HG03175 (cell line): ENCODE results near the gene TP53I13.

ENCODE experiments used
- ATAC-seq: cut with Tn5 transposase; IDR thresholded peaks from one replicate; pipeline ENCODE4 v1.9.1; 2021; ENCODE audit warnings: mild to moderate bottlenecking, moderate library complexity; ENCODE audit not compliant: unreplicated experiment

Gene TP53I13

GRCh38 chr17:29567304-29567553 is 1.3 kb upstream of the TP53I13 start:
- peak; percentile 2 for ATAC-seq

DNA sequence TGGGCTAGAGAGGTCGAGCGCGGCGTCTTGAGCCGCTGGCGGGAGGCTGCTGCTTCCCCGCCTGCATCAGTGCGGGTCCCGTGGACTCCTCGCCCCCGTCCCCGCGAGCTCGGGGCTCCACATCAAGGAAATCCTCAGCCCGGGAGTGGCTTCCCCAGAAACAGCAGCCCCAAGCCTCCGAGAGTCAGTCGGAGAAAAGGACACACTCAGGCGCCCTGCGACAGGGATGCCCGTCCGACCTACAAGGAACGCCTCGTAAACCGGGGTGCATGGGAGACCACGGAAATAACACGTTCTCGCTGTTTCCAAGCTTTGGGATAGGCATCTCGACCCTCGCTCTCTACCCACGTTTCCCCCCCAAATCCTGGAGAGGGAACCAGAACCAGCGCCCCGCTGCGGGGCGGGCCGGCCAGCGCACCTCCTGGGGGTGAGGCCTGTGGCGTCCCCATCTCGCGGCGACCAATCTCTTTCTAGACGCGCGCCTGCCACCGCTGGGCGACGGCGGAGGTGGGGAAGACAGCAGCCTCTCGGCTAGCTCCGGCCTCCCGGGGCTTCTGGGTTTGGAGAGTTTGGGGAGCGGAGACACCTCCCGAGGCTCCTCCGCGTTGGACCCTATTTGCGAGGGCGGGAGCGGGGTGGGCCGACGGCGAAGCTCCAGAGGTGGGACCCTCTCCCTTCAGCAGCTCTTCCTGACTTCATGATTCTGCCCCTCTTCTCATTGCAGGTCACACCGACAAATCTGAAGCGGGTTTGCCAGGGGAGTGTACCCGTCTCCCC is 759 bp upstream of the TP53I13 start:
- peak; percentile 36 for ATAC-seq

DNA sequence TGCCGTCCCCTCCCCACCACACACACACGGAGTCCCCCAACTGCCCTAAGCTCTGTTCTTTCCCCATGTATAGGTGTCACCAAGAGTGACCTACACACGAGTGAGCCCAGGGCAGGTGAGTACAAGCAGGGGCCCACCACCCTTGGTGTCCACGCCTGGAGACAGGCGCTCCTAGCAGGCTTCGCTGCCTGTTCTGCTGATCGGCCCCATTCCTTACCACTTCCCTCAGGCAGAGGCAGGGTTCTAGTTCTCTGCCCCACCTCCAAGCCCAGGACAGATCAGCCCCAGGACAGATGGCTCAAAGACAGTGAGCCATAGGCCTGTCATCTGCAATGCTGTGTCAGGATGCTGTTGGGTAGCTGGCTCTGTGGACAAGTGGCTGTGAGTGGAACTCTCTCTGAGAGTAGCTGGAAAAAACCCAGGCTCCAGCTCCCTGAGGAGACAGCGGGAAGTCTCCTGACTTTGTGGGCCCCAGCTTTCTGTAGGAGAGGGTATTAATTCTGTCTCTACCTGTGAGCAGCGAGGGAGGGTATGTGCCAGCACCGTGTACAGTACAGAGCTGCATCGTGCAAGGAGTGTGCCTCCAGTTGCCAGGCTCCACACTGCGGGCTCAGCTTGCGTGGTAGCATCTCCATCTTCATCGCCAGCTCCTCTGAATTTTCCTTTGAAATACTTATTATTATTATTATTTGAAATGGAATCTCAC is 897 bp downstream of the TP53I13 start:
- no peak for ATAC-seq

DNA sequence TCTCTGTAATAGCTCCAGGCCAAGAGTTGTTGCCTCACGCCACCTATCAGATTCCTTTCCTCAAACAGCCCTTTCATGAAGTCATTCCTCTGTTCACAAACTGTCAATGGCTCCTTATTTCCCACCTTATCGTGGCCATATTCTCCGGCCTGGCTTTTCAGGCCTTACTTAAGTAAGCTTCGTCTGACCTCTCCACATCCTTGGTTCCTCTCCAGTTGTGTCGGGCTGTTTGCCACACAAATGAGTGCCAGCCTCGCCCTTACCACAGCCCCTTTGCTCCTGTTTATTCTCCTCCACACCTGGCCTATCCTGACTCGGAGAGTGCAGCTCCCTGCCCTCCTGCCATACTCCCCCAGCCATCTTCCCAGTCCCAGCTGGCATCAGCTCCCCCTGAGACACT is 2.0 kb downstream of the TP53I13 start:
- ATAC-seq: no peak

- ATAC-seq: no peak
These were observed 3.0 kb downstream of the TP53I13 start for GRCh38 chr17:29571486-29571882.

GRCh38 chr17:29571883-29572681 is 3.6 kb downstream of the TP53I13 start:
- ATAC-seq: no peak

GRCh38 chr17:29572691-29573557 is 4.4 kb downstream of the TP53I13 start:
- ATAC-seq: no peak

GRCh38 chr17:29573558-29573869 is 5.0 kb downstream of the TP53I13 start:
- no peak for ATAC-seq

DNA sequence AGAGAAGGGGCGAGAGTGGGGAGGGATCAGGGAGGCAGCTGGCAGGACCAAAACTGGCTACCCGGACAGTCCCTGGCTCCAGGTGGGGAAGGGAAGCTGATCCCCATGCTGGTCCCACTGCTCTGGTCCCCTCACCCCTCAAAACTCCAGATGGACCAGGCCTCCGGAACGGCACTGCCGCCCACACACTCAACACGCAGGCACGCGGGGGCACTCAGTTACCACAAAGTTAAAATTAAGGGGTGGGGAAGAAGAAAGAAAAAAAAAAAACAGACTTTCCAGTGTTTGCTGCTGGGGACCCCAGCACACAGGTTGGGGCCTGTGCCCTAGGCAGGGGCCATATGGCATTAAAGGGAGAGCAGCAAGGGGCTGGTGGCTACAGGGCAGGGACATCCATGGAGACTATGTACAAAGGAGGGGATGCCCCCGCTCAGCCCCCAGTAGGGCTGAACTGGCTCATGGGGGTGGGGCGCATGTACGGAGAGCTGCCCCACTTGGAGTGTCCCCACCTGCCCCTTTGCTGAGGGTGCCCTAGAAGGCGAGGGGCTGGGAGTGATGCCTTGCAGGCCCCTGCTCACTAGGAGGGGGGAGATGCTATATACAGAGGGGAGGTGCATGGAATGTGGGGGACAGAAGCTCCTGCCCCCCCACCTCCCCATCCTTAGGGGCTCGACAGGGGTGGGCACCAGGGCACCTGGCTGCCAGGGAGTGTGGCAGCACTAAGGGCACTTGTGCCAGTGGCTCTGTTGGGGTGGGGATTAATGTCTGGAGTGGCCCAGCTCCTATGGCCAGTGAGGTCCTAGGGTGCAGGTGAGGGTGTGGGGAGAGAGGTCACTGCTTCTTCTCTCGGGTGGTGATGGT is 5.6 kb downstream of the TP53I13 start:
- no peak for ATAC-seq

DNA sequence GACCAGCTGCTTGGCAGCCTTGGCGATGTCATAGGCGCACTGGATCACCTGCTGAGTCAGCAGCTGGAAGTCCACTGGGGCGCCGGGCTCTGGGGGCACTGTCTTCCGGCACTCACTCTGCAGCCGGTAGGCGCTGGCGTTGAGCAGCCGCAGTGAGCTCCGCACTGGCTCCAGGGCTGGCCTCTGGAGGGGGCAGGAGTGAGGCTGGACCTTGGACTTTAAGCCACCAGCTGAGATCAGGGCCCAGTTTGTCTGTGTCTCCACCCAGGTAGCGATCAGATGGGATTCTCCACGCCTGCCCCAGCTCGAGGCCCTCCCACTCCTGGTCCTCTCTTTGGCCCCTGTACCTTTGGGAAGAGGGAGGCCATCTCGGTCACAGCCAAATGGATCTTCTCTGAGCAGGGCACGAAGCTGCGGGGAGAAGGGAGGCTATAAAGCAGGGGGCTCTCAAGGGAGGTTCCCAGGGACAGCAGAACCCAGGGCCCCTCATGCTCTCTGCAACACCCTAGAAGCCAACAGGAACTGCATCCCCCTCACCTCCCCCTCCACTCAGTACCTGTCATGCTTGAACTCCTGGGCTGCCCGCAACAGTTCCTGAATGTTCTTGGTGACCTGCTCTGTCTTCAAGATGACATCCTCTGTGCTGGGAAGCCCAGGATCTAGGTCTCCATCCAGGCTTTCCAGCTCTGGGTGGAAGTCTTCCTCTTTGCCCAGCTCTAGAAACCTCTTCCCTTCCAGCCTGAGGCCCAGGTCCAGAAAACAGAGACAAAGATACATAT is 6.4 kb downstream of the TP53I13 start:
- ATAC-seq: no peak

DNA sequence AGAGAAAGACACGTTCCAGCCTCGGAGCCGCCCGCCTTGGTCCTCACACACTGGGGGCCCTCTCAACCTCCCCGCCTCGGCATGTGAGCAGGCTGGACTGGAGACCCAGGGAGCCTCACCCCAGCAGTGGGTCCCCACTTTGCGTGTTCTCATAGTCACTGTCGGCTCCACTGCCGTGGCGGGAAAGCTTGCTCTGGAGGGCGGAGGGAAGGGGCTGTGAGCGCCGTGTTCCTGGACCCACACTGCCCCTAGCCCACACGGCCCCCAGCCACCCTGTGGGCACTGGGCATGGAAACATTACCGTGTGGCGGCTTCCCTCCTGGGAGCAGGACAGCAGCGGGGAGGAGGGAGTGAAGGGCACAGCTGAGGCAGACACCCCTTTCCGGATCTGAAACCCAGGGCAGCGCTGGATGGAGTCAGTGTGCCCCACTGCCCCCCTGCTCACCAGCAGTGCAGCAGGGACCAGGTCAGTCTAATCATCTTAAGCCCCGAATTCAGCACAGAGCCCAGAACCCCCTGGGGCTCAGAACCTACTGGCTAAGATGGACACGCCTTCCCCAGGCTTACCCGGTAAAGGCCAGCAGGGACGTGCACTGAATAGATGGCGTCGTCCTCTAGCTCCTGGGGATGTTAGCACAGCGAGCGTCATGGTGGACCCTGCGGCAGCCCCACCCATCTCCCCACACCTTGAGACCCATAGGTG is 7.2 kb downstream of the TP53I13 start:
- ATAC-seq: no peak

- ATAC-seq: no peak
These were observed 7.9 kb downstream of the TP53I13 start for GRCh38 chr17:29576214-29577000.

DNA sequence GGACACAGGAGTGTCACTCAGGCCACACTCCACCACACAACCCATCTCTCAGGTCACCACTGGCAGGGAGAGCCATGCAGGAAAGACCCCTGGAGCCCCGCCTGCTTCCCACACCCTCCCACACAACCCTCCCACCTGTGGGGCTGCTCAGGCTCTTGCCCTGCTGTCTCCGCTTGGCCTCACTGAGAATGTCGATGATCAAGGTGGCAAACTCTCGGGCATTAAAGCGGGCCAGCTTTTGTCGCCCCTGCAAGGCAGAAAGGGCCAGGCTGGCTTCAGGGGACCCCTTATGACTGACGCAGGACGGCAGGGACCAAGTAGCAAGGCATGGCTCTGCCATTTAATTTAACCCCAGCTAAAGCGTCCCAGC is 8.5 kb downstream of the TP53I13 start:
- no peak for ATAC-seq

DNA sequence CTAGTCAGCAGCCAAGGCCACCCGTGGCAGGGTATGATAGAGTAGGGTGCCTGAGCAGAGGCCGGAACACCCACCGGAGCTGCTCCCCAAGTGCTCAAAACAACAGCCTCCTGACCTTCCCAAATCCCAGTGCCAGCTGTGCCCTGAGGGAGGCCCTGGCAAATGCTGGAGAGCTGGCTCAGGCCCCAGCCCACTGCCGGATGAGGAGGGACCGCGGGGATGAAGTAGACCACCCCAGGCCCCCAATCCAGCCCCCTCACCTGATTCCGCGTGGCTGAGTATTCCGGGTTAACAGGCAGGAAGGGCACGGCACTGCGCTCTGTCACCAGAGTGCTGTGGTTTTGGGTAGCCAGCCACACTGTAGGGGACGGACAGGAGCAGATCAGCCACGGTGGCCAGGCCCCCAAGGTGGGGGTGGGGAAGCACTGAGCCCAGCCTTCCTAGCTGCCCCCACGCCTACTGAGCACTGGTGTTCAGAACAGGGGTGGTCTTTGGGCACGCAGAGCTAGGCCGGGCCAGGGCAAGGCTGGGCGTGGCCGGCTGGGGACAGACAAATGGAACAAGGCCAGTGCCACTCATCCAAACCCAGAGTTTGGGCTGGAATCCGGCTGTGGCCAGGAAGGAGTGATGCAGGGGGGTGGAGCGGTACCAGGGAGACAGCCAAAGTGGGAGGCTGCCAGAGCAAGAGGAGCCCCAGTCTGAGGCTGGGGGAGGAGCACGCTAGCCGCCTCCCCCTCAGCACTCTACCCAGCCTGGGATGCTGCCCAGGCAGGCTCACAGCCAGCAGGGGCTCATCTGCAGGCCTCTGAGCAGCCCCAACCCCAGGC is 9.1 kb downstream of the TP53I13 start:
- ATAC-seq: no peak

DNA sequence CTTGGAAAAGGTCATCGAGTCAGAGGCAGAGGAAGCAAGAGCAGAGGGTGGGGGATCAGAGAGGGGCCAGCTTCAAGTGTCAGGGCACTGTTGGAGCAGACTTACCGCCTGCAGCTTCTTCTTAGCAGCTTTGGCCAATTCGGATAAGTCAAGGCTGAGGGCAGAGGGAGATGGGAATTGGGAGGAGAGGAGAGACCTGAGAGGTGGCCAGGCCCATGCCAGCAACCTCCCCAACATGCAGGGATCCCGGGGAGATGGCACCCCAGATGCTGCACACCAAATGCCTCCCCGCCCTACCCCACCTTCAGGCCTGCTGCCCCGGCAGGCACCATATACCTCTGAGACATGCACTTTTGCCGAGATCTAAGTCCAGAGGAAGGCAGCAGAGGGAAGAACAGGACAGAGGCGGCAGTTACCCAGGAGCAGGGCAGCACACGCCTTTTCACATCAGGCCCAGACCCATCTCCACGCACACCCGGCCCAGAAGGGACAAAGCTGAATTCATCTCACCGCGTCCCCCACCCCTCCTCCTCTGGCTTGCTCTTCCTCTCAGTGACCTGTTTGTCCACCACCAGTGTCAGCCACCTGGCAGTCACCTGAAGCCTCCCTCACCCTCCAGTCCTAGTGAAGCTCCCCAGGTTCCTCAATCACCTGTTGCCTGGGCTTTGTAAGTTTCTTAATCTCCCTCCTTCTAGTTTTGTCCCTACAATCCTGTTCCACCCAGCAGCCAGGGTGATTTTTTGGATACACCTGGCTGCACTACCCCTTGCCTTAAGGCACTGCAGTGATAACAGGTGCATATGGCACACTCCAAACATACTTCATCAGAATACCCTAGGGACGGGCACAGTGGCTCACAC is 10.4 kb downstream of the TP53I13 start:
- no peak for ATAC-seq
